ENCODE measurements around the gene ATG16L2. TPM values are rescaled to one million over a fixed set of nuclear protein-coding genes. Genes with fewer than 3 reads are reported as not detected.

ATG16L2 gene, protein sequence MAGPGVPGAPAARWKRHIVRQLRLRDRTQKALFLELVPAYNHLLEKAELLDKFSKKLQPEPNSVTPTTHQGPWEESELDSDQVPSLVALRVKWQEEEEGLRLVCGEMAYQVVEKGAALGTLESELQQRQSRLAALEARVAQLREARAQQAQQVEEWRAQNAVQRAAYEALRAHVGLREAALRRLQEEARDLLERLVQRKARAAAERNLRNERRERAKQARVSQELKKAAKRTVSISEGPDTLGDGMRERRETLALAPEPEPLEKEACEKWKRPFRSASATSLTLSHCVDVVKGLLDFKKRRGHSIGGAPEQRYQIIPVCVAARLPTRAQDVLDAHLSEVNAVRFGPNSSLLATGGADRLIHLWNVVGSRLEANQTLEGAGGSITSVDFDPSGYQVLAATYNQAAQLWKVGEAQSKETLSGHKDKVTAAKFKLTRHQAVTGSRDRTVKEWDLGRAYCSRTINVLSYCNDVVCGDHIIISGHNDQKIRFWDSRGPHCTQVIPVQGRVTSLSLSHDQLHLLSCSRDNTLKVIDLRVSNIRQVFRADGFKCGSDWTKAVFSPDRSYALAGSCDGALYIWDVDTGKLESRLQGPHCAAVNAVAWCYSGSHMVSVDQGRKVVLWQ
- total RNA-seq: 103 and 110 TPM in 2 replicates

GRCh38 chr11:72814286-72815109, at the start of gene ATG16L2:
Gene ATG16L2 (plus strand): TSS chr11:72814411. CDS start chr11:72814446, 35 bp downstream.
- intact Hi-C loops (cut with micrococcal nuclease): loop anchor here (1.0 to 5.0 kb wide), 5 partner anchors 21 to 563 kb away; partner anchors contain the start of genes ARAP1, FCHSD2 and RELT

GRCh38 chr11:72764503-72764902, 49.7 kb upstream of the ATG16L2 start:
- intact Hi-C loops (cut with micrococcal nuclease): no loop called here

- intact Hi-C loops (cut with micrococcal nuclease): no loop called here
Observed at GRCh38 chr11:72766152-72766902, 47.9 kb upstream of the ATG16L2 start.

DNA sequence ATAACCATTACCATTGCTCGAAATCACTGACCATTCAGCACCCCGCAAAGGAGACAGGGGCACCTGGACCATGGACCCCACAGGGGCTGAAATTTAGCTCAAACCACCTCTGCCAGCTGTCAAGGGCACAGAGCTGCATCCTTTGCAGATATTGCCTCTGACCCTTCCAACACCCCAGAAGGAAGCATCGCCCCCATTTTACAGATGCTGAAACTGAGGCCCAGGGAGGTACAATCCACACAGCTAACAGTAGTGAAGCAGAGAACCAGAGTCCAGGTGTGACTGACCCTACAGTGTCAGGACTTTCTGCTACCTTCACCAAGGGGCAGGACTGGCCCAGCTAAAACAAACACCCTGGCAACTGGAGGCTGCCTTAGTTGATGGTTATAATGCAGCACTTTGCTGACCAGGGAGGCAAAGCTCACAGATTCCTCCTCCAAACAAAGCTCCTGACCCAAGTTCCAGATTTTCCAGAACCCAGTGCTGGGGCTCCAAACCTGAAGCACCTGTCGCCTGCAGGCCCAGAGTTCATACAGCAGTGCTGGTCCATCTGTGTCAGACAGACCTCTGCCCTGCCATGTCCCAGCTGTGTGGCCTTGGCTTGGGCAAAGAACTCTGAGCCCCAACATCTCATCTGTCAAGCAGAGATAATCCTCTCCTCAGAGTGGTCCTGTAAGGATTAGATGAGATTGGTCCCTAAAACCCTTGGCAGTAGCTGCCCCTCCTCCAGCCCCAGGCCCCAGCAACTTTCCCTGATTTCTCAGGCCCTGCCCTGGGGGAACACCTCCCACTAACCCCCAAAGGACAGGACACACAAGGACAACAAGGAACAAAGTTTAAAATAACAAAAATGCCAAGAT, 46.8 kb upstream of the ATG16L2 start:
- intact Hi-C loops (cut with micrococcal nuclease): no loop called here

DNA sequence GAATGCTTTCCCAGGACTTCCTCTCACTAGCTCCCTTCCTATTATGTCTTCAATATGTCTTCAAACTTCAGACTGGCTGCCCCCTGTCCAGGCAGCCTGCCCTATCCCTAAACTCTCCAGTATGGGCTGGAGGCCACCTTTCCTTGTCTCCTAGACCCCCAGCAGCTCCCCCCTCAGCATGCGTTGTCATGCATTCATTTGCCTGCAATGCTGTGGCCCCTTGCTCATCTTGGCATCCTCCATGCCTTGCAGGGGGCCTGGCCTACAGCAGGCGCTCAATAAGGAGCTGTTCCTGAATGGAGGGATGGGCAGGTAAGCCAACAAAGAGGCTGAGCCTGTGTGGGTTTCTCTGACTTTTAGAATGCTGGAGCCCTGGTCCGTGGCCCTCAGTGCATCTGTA, 45.6 kb upstream of the ATG16L2 start:
- intact Hi-C loops (cut with micrococcal nuclease): no loop called here

DNA sequence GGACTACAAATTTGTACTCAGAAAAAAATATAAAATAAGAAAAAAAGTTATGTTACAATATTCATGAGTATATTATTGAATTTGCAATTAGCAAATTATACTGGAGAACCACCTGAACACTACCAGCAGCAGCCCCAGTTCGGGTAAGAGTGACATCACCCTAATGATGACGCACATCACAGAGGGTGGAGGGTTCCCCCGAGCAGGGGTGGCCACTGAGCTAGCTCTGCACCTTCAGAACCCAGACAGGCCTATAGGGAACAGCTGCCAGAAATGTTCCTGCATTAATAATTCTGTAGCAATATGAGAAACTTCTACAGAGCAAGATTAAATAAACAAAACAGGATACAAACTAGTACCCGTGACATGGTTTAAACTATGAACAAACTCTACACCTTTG, 44.5 kb upstream of the ATG16L2 start:
- intact Hi-C loops (cut with micrococcal nuclease): no loop called here

GRCh38 chr11:72770799-72771198, 43.4 kb upstream of the ATG16L2 start:
- intact Hi-C loops (cut with micrococcal nuclease): no loop called here

GRCh38 chr11:72771507-72771906, 42.7 kb upstream of the ATG16L2 start:
- intact Hi-C loops (cut with micrococcal nuclease): no loop called here

- intact Hi-C loops (cut with micrococcal nuclease): no loop called here
Observed at GRCh38 chr11:72772059-72772458, 42.2 kb upstream of the ATG16L2 start.

DNA sequence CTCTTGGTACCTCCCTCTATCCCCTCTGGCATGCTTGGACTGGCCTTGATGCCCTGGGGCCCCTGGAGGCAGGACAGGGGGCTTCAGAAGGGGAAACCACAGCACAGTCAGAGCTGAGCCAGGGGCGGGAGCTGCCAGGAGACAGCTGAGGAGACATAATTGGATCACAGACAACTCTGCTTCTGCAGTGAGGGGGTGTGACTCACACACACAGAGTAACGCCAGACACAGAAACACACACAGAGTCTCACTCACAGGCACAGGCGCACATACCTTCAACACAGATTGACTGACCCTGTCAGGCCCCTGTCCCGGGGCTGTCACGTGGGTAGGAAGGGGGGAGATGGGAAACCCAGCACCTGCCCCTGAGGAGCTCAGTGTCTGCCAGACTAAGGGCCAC, 40.9 kb upstream of the ATG16L2 start:
- intact Hi-C loops (cut with micrococcal nuclease): no loop called here

- intact Hi-C loops (cut with micrococcal nuclease): no loop called here
Observed at GRCh38 chr11:72773696-72774095, 40.5 kb upstream of the ATG16L2 start.

DNA sequence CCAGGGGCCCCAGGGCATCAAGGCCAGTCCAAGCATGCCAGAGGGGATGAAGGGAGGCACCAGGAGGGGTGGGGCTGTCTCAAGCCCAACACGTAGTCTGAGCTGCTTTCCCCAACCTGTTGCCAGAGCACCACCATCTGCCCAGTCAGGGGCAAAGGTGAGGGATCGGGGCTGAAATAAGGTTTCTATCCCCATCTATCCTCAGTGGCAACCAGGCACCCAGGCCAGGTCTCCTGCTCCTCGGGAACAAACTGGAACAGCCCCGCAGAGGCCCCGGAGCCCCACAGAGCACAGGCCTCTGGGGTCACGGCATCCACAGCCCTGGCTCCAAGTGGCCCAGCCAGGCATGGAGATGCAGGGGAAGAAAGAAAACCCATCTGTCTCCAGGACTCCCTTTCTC, 39.7 kb upstream of the ATG16L2 start:
- intact Hi-C loops (cut with micrococcal nuclease): no loop called here

DNA sequence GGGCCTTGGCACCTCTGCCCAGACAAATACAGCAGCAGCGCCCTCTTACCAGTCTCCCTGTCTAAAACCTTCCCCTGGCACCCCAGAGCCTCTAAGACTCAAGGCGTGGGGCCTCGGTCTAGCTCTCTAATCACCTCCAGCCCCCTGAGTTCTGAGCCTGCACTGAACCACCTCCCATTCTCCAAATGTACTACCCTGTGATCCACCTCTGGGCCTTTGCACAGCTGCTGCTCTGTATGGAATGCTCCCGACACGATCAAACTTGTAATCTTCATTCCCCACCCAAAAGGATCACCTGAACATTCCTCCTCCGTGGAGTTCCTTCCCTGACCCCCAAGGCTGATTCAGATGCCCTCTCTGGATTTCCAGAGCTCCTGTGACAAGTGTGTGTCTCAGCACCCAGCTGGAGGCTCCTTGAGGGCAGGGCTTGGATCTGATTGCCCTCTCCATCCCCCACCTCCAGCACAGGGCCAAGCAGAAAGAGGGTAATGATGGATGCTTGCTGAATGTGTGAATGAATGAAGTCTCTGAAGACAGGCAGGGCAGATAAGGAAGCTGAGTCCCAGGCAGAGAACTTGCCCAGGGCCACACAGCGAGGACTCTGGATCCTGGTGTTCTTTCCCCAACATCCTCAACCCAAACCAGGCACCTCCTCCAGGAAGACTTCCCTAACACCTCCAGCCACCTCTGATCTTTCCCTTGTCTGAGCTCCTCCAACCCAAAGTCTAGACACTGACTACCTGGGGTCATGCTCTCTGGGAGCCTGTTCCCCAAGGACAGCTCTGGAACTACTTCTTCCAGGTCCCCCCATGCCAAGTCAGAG, 38.7 kb upstream of the ATG16L2 start:
- intact Hi-C loops (cut with micrococcal nuclease): no loop called here

DNA sequence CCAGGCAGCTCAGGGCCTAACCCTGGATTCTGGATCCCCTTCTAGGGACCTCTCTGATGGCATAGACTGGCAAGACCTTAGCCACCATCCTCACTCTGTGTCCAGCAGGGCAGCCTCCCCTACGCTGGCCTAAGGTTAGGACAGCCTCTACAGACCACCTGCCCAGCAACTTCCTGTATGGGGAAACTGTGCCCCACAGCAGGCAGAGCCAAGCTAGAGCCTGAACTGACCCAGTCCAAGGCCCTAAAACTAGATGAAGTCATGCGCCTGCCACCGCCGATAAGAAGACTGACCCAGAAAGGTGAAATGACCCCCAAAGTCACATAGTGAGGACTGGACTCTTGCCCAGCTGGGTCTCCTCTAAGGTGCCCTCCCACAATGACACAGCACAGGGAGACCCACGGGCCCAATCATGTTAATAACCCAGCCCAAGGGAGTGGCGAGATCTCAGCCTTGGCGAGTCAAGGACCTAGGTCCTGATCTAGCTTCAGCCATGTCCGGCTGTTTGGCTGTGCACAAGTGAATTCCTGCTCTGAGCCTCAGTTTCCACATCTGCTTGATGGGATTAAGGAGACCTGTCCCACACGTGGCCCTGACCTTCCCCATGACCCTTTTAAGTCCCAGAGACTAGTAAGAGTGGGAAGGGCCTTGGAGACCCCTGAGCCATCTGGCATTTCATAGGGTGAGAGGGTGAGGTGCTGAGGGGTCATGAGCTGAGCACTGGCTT, 37.9 kb upstream of the ATG16L2 start:
- intact Hi-C loops (cut with micrococcal nuclease): no loop called here

GRCh38 chr11:72776844-72777754, 37.1 kb upstream of the ATG16L2 start:
- intact Hi-C loops (cut with micrococcal nuclease): no loop called here

- intact Hi-C loops (cut with micrococcal nuclease): no loop called here
Observed at GRCh38 chr11:72777755-72778278, 36.4 kb upstream of the ATG16L2 start.
